Upper lobe of right lung (tissue), 1 donor: ENCODE data around the gene SEC22A. TPM values are rescaled to one million over a fixed set of nuclear protein-coding genes. Genes with fewer than 3 reads are reported as not detected.

Experiments
- ATAC-seq: fragments of 200-7000 bp; cut with Tn5 transposase; one replicate; pipeline ENCODE4 v1.9.1; 2020; ENCODE audit warnings: mild to moderate bottlenecking, moderate library complexity
- DNase-seq: peaks from one replicate; pipeline ENCODE4 v3.0.0-alpha.2; 2020
- H3K27ac ChIP-seq: fragments of 200-600 bp; one replicate; pipeline ENCODE4 v1.8.0; 2022
- H3K27me3 ChIP-seq: fragments of 200-600 bp; one replicate; pipeline ENCODE4 v1.8.0; 2022; ENCODE audit warnings: mild to moderate bottlenecking
- H3K36me3 ChIP-seq: fragments of 200-600 bp; one replicate; pipeline ENCODE4 v1.8.0; 2022
- H3K4me1 ChIP-seq: fragments of 200-600 bp; one replicate; pipeline ENCODE4 v1.8.0; 2022
- H3K4me3 ChIP-seq: fragments of 200-600 bp; one replicate; pipeline ENCODE4 v1.8.0; 2022; ENCODE audit warnings: mild to moderate bottlenecking
- H3K9me3 ChIP-seq: fragments of 200-600 bp; one replicate; pipeline ENCODE4 v1.8.0; 2022
- CTCF ChIP-seq: fragments of 200-600 bp; IDR thresholded peaks from one replicate; pipeline ENCODE4 v1.8.0; 2022; ENCODE audit warnings: antibody characterized with exemption
- intact Hi-C: fragments of 100-400 bp; cut with DNase I; formaldehyde crosslinking; loops from one replicate; pipeline ENCODE4 v1.11.0; 2022
- total RNA-seq: library from RNA; stranded (reverse); fragmentation: NEBNext Ultra II Directional; extraction: Animal tissue kit (Norgen Biotek cat#: 25700); gene quantifications from one replicate; pipeline ENCODE4 v1.2.1, GENCODE V29; 2021
- donor health status: DM: no; HTN: yes; CAD: no; lungs with severe emphysema.

The SEC22A gene
- total RNA-seq, 1 donor from 2014 or later: 14.4 TPM

GRCh38 chr3:123282461-123282860, 80.7 kb downstream of the SEC22A start:
- no peaks in the 10 kb centered on the region for H3K27me3 ChIP-seq
- no peaks in the 10 kb centered on the region for H3K4me1 ChIP-seq
- no peak for DNase-seq
- no peaks in the 10 kb centered on the region for H3K36me3 ChIP-seq
- ATAC-seq: no peak
- no peak overlapping the region for H3K27ac ChIP-seq
- no peaks in the 10 kb centered on the region for H3K9me3 ChIP-seq
- no peak for TF ChIP-seq CTCF
- intact Hi-C loops: no loop called here
- no peak overlapping the region for H3K4me3 ChIP-seq

- H3K27ac ChIP-seq: no peak overlapping the region
- H3K4me3 ChIP-seq: no peak overlapping the region
- intact Hi-C loops: no loop called here
- no peaks in the 10 kb centered on the region for H3K9me3 ChIP-seq
- no peak for DNase-seq
- TF ChIP-seq CTCF: no peak
- ATAC-seq: no peak
- H3K27me3 ChIP-seq: no peaks in the 10 kb centered on the region
- no peaks in the 10 kb centered on the region for H3K36me3 ChIP-seq
- no peaks in the 10 kb centered on the region for H3K4me1 ChIP-seq
Measured at GRCh38 chr3:123283074-123283473, 81.3 kb downstream of the SEC22A start.

- Histone ChIP-seq H3K27ac (no peak overlapping the region), H3K9me3 (no peaks in the 10 kb centered on the region), H3K36me3 (no peaks in the 10 kb centered on the region), H3K4me3 (no peak overlapping the region), H3K4me1 (no peaks in the 10 kb centered on the region), H3K27me3 (no peaks in the 10 kb centered on the region)
- ATAC-seq (no peak), DNase-seq (no peak)
- intact Hi-C loops: no loop called here
- TF ChIP-seq CTCF: no peak
Measured at GRCh38 chr3:123283657-123284398, 82.1 kb downstream of the SEC22A start.

GRCh38 chr3:123284399-123285010, 82.8 kb downstream of the SEC22A start:
- no peak for TF ChIP-seq CTCF
- ATAC-seq (no peak), DNase-seq (no peak)
- intact Hi-C loops: no loop called here
- Histone ChIP-seq H3K4me3 (no peak overlapping the region), H3K27me3 (no peaks in the 10 kb centered on the region), H3K27ac (no peak overlapping the region), H3K9me3 (no peaks in the 10 kb centered on the region), H3K36me3 (no peaks in the 10 kb centered on the region), H3K4me1 (no peaks in the 10 kb centered on the region)

- Histone ChIP-seq H3K36me3 (no peaks in the 10 kb centered on the region), H3K27me3 (no peaks in the 10 kb centered on the region), H3K4me3 (no peak overlapping the region), H3K9me3 (no peaks in the 10 kb centered on the region), H3K4me1 (no peaks in the 10 kb centered on the region), H3K27ac (no peak overlapping the region)
- DNase-seq (no peak), ATAC-seq (no peak)
- intact Hi-C loops: no loop called here
- no peak for TF ChIP-seq CTCF
Measured at GRCh38 chr3:123285066-123285465, 83.3 kb downstream of the SEC22A start.
